ENCODE results near the gene PAX5. TPM values are rescaled to one million over a fixed set of nuclear protein-coding genes. Genes with fewer than 3 reads are reported as not detected.

Gene PAX5
- total and polyA plus RNA-seq, 2 donors (not counting 1 experiment from before 2014, with no cell fraction given), result 196 to 275 TPM

GRCh38 chr9:36970007-36970888 lies 63.8 kb downstream of the PAX5 start:
- Mint-ChIP-seq H3K4me1 (peaks cover 73% of the 10 kb centered on the region), H3K9me3 (ENCODE audit: insufficient read depth) (no peaks in the 10 kb centered on the region), H3K4me3 (peak overlapping the region; percentile 1), H3K27me3 (no peaks in the 10 kb centered on the region), H3K27ac (peak overlapping the region; percentile 85)
- Histone ChIP-seq H3K79me2 (ENCODE audit: control insufficient read depth, insufficient read depth, low read length) (peaks cover 100% of the 10 kb centered on the region), H3K4me3 (ENCODE audit: control extremely low read depth in 1 of 5, extremely low read depth in 1 of 5, insufficient read depth in 1 of 5, low read depth in 2 of 5, low read length in 4 of 5) (no peak overlapping the region), H4K20me1 (ENCODE audit: control insufficient read depth, insufficient read depth, low read length, poor library complexity, severe bottlenecking) (peaks cover 95% of the 10 kb centered on the region), H3K27me3 (replicated peaks in 1 of 4; ENCODE audit: control extremely low read depth in 1 of 4, control insufficient read depth in 3 of 4, insufficient read depth in 4 of 4, low read length in 3 of 4) (no peaks in the 10 kb centered on the region), H3K9me3 (ENCODE audit: control extremely low read depth in 1 of 3, control insufficient read depth in 2 of 3, insufficient read depth in 1 of 3, low read length in 2 of 3) (no peaks in the 10 kb centered on the region), H2AFZ (ENCODE audit: insufficient read depth, low read depth, low read length, poor library complexity, severe bottlenecking) (no peak overlapping the region), H3K36me3 (replicated peaks in 1 of 2; ENCODE audit: control extremely low read depth in 1 of 2, control insufficient read depth in 1 of 2, extremely low read depth in 1 of 2, insufficient read depth in 2 of 2, low read length in 1 of 2) (peaks cover 0 to 66% of the 10 kb centered on the region in 2 experiments), H3K4me1 (ENCODE audit: control insufficient read depth in 2 of 2, insufficient read depth in 2 of 2, low read length in 2 of 2) (peaks cover 31 to 57% of the 10 kb centered on the region in 2 donors), H3K9ac (ENCODE audit: low read length) (no peak overlapping the region), H3K4me2 (replicated peaks; ENCODE audit: low read depth, low read length, poor library complexity, severe bottlenecking) (no peak overlapping the region), H3K27ac (ENCODE audit: low read length in 2 of 2) (peak overlapping the region in 1 of 2 donors; percentile 68)
- ATAC-seq (ENCODE audit: low read depth), result no peak
- POLR2A ChIA-PET, result interaction anchor here (0.5 kb wide), 1 partner anchor 54 kb away, joined by 4 read pairs; no protein-coding TSS in a partner anchor
- intact Hi-C loops (cut with micrococcal nuclease), result loop anchor here (5.0 kb wide), 1 partner anchor 48 kb away; no protein-coding TSS in a partner anchor
- no peak for TF ChIP-seq EZH2 (IDR thresholded peaks at IDR 0.05; ENCODE audit: borderline replicate concordance, insufficient read depth, low read depth, low read length, poor library complexity, severe bottlenecking)
- TF ChIP-seq, protein P1, sequence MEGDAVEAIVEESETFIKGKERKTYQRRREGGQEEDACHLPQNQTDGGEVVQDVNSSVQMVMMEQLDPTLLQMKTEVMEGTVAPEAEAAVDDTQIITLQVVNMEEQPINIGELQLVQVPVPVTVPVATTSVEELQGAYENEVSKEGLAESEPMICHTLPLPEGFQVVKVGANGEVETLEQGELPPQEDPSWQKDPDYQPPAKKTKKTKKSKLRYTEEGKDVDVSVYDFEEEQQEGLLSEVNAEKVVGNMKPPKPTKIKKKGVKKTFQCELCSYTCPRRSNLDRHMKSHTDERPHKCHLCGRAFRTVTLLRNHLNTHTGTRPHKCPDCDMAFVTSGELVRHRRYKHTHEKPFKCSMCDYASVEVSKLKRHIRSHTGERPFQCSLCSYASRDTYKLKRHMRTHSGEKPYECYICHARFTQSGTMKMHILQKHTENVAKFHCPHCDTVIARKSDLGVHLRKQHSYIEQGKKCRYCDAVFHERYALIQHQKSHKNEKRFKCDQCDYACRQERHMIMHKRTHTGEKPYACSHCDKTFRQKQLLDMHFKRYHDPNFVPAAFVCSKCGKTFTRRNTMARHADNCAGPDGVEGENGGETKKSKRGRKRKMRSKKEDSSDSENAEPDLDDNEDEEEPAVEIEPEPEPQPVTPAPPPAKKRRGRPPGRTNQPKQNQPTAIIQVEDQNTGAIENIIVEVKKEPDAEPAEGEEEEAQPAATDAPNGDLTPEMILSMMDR (IDR thresholded peaks at IDR 0.05), result no peak
- 92% methylated on average over 7 of the region's 9 CpGs for WGBS (ENCODE audit: insufficient coverage)
- DNase-seq, result no peak
- CTCF ChIA-PET, result interaction anchor here (1.9 kb wide), 1 partner anchor 10 kb away, joined by 8 read pairs; no protein-coding TSS in a partner anchor

All from B cell (primary cell).